ENCODE data around the gene LRRC70. TPM values are rescaled to one million over a fixed set of nuclear protein-coding genes. Genes with fewer than 3 reads are reported as not detected.
A peak's percentile ranks its signal among the peaks of the same experiment; 100 is the strongest.
"Not testable (repeated sequence)": the region's sequence is repeated elsewhere in the genome, so short reads cannot be mapped to it uniquely, and the experiment has no call there.

The LRRC70 gene
- total and polyA plus RNA-seq, 3 experiments from 2014 or later = 0.13 to 1.1 (median 0.60) TPM

DNA sequence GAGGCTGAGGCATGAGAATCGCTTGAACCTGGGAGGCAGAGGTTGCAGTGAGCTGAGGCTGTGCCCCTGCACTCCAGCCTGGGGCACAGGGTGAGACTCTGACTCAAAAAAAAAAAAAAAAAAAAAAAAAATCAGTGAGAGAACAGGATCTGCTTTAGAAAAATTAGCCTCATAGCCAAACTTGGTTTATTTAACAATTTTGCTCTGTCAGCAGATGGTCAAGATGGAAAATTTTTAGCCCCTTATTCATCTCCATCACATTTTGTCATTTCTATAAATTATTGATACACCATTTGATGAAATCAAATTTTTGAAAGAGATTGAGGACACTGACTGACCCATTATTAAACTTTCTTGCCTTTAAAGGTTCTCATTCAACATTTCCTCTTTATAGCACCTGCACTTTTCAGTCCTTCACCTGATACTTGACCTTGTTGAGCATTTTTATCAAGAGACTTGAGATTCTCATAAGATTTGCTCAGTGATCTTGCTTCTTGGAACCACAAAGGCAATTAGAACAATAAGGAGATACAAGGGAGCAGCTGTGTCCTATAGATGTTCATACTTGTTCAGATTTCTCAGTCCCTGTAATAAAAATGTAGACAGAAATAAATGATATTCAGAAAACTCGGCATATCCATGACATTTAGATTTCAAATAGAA lies 38.1 kb downstream of the LRRC70 start:
- Histone ChIP-seq H3K27ac (ENCODE audit: low read depth, low read length) (no peak overlapping the region), H3K4me3 (ENCODE audit: low read length) (no peak overlapping the region), H3K4me1 (ENCODE audit: insufficient read depth, low read length) (no peaks in the 10 kb centered on the region), H3K27me3 (ENCODE audit: insufficient read depth, low read length, poor library complexity, severe bottlenecking) (no peaks in the 10 kb centered on the region), H3K36me3 (ENCODE audit: insufficient read depth, low read length) (no peaks in the 10 kb centered on the region), H3K9me3 (ENCODE audit: low read length) (no peaks in the 10 kb centered on the region)
- Mint-ChIP-seq H3K27ac (no peak overlapping the region), H3K9me3 (no peaks in the 10 kb centered on the region), H3K36me3 (peaks cover 7 to 21% (median 13%) of the 10 kb centered on the region in 3 donors), H3K4me1 (no peaks in the 10 kb centered on the region), H3K4me3 (no peak overlapping the region), H3K27me3 (no peaks in the 10 kb centered on the region)
- ChIA-PET CTCF (no interaction called here), POLR2A (no interaction called here)
- no peak for DNase-seq

DNA sequence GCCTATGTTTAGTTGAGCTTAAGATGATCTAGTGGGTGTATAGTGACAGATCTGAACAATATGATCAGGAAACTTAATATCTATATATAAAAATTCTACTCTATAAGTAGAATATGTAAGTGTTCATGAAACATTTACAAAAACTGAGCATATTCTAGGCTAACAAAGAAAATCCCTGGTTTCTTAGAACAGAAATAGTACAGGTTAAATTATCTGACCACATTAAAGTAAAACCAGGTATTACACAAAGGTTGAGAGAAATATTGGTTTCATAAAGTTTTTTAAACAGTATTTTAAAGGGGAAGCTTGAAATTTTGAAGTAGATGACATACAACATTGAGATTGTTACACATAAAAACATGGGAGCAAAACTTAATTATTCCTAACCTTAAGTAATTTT lies 39.3 kb downstream of the LRRC70 start:
- Mint-ChIP-seq H3K4me3 (no peak overlapping the region), H3K4me1 (no peaks in the 10 kb centered on the region), H3K9me3 (no peaks in the 10 kb centered on the region), H3K27me3 (no peaks in the 10 kb centered on the region), H3K27ac (no peak overlapping the region), H3K36me3 (peaks cover 2 to 17% (median 10%) of the 10 kb centered on the region in 3 donors)
- ChIA-PET CTCF (no interaction called here), POLR2A (no interaction called here)
- H3K27me3 ChIP-seq (ENCODE audit: insufficient read depth, low read length, poor library complexity, severe bottlenecking) = no peaks in the 10 kb centered on the region
- DNase-seq = no peak
- no peaks in the 10 kb centered on the region for H3K4me1 ChIP-seq (ENCODE audit: insufficient read depth, low read length)
- no peak overlapping the region for H3K27ac ChIP-seq (ENCODE audit: low read depth, low read length)
- H3K4me3 ChIP-seq (ENCODE audit: low read length) = no peak overlapping the region
- no peaks in the 10 kb centered on the region for H3K36me3 ChIP-seq (ENCODE audit: insufficient read depth, low read length)
- no peaks in the 10 kb centered on the region for H3K9me3 ChIP-seq (ENCODE audit: low read length)

DNA sequence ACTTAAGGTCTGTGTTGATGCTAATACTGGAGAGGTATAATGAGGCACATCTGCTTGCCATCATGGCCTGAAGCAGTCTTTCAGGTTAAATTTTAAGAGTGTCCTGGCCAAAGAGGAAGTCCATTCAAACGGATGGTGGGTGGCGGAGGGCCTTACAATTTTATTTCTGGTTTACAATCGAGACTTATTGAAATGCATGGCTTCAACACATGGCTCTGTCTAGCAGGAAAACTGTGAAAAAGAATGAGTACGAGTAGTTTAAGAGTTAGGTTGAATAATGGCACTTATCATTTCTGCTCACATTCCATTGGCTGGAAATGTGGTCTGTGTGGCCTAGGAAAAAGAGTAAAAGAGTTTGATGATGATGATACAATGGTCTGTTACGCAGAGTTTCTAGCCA lies 42.1 kb downstream of the LRRC70 start:
- Mint-ChIP-seq H3K4me1 (no peaks in the 10 kb centered on the region), H3K27me3 (no peaks in the 10 kb centered on the region)

GRCh38 chr5:62621280-62621679 lies 42.7 kb downstream of the LRRC70 start:
- Histone ChIP-seq H3K4me3 (ENCODE audit: low read length) (no peak overlapping the region), H3K36me3 (ENCODE audit: insufficient read depth, low read length) (no peaks in the 10 kb centered on the region), H3K9me3 (ENCODE audit: low read length) (no peaks in the 10 kb centered on the region), H3K27ac (ENCODE audit: low read depth, low read length) (no peak overlapping the region), H3K4me1 (ENCODE audit: insufficient read depth, low read length) (no peaks in the 10 kb centered on the region), H3K27me3 (ENCODE audit: insufficient read depth, low read length, poor library complexity, severe bottlenecking) (no peaks in the 10 kb centered on the region)
- Mint-ChIP-seq H3K27me3 (no peaks in the 10 kb centered on the region), H3K27ac (peak overlapping the region in 1 of 8 donors; percentile 5), H3K36me3 (peaks cover 2 to 9% (median 4%) of the 10 kb centered on the region in 3 donors), H3K9me3 (no peaks in the 10 kb centered on the region), H3K4me3 (no peak overlapping the region), H3K4me1 (no peaks in the 10 kb centered on the region)
- POLR2A ChIA-PET = no interaction called here
- CTCF ChIA-PET = no interaction called here
- DNase-seq = no peak

More for the DNA sequence above, 42.1 kb downstream of the LRRC70 start:
- no peak for DNase-seq
- H3K36me3 ChIP-seq (ENCODE audit: insufficient read depth, low read length) = no peaks in the 10 kb centered on the region
- H3K36me3 Mint-ChIP-seq = peaks cover 2 to 8% (median 4%) of the 10 kb centered on the region in 3 donors
- ChIA-PET CTCF (no interaction called here), POLR2A (no interaction called here)
- no peak overlapping the region for H3K4me3 ChIP-seq (ENCODE audit: low read length)
- H3K4me1 ChIP-seq (ENCODE audit: insufficient read depth, low read length) = no peaks in the 10 kb centered on the region
- H3K27ac ChIP-seq (ENCODE audit: low read depth, low read length) = no peak overlapping the region
- no peaks in the 10 kb centered on the region for H3K27me3 ChIP-seq (ENCODE audit: insufficient read depth, low read length, poor library complexity, severe bottlenecking)
- H3K9me3 ChIP-seq (ENCODE audit: low read length) = no peaks in the 10 kb centered on the region
- no peaks in the 10 kb centered on the region for H3K9me3 Mint-ChIP-seq
- no peak overlapping the region for H3K4me3 Mint-ChIP-seq
- peak overlapping the region in 1 of 8 donors; percentile 24 for H3K27ac Mint-ChIP-seq

- H3K4me1 ChIP-seq (ENCODE audit: insufficient read depth, low read length) = no peaks in the 10 kb centered on the region
- H3K36me3 ChIP-seq (ENCODE audit: insufficient read depth, low read length) = peaks cover 3% of the 10 kb centered on the region
- no peak for DNase-seq
- H3K27me3 ChIP-seq (ENCODE audit: insufficient read depth, low read length, poor library complexity, severe bottlenecking) = no peaks in the 10 kb centered on the region
- H3K4me3 Mint-ChIP-seq = no peak overlapping the region
- H3K4me1 Mint-ChIP-seq = no peaks in the 10 kb centered on the region
- ChIA-PET POLR2A (no interaction called here), CTCF (no interaction called here)
- H3K9me3 ChIP-seq (ENCODE audit: low read length) = no peaks in the 10 kb centered on the region
- no peak overlapping the region for H3K4me3 ChIP-seq (ENCODE audit: low read length)
- H3K27ac Mint-ChIP-seq = peak overlapping the region in 1 of 8 donors; percentile 77
- H3K9me3 Mint-ChIP-seq = no peaks in the 10 kb centered on the region
- peaks cover 0 to 26% (median 4%) of the 10 kb centered on the region in 3 donors for H3K36me3 Mint-ChIP-seq
- H3K27me3 Mint-ChIP-seq = no peaks in the 10 kb centered on the region
- H3K27ac ChIP-seq (ENCODE audit: low read depth, low read length) = no peak overlapping the region
These were observed 44.7 kb downstream of the LRRC70 start for GRCh38 chr5:62623271-62623670.

DNA sequence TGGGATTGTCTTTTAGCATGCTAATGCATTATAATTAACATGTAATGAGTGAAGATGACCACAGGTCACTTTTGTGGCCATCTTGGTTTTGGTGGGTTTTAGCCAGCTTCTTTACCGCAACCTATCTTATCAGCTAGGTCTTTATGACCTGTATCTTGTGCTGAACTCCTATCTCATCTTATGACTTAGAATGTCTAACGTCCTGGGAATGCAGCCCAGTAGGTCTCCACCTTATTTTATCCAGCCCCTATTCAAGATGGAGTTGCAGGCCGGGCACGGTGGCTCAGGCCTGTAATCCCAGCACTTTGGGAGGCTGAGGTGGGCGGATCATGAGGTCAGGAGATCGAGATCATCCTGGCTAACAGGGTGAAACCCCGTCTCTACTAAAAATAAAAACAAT lies 45.8 kb downstream of the LRRC70 start:
- H3K4me3 ChIP-seq (ENCODE audit: low read length); H3K9me3 Mint-ChIP-seq; H3K36me3 ChIP-seq (ENCODE audit: insufficient read depth, low read length); H3K4me1 Mint-ChIP-seq; H3K27me3 Mint-ChIP-seq; H3K4me3 Mint-ChIP-seq; POLR2A ChIA-PET; H3K27me3 ChIP-seq (ENCODE audit: insufficient read depth, low read length, poor library complexity, severe bottlenecking); H3K9me3 ChIP-seq (ENCODE audit: low read length); CTCF ChIA-PET; H3K4me1 ChIP-seq (ENCODE audit: insufficient read depth, low read length); H3K27ac ChIP-seq (ENCODE audit: low read depth, low read length); DNase-seq: not testable (repeated sequence)
- H3K36me3 Mint-ChIP-seq = peaks cover 0 to 36% (median 9%) of the 10 kb centered on the region in 3 donors
- H3K27ac Mint-ChIP-seq = peak overlapping the region in 1 of 8 donors; percentile 15

GRCh38 chr5:62626534-62626933 lies 47.9 kb downstream of the LRRC70 start:
- H3K9me3 ChIP-seq (ENCODE audit: low read length) = no peaks in the 10 kb centered on the region
- POLR2A ChIA-PET = no interaction called here
- peak overlapping the region in 3 of 8 donors; percentile 10 to 73 (median 40) for H3K27ac Mint-ChIP-seq
- H3K27ac ChIP-seq (ENCODE audit: low read depth, low read length) = no peak overlapping the region
- no peaks in the 10 kb centered on the region for H3K27me3 Mint-ChIP-seq
- no peak overlapping the region for H3K4me3 Mint-ChIP-seq
- DNase-seq = no peak
- no peaks in the 10 kb centered on the region for H3K4me1 Mint-ChIP-seq
- CTCF ChIA-PET = no interaction called here
- H3K36me3 Mint-ChIP-seq = peaks cover 0 to 41% (median 12%) of the 10 kb centered on the region in 3 donors
- no peaks in the 10 kb centered on the region for H3K4me1 ChIP-seq (ENCODE audit: insufficient read depth, low read length)
- no peaks in the 10 kb centered on the region for H3K27me3 ChIP-seq (ENCODE audit: insufficient read depth, low read length, poor library complexity, severe bottlenecking)
- peaks cover 3% of the 10 kb centered on the region for H3K36me3 ChIP-seq (ENCODE audit: insufficient read depth, low read length)
- H3K9me3 Mint-ChIP-seq = no peaks in the 10 kb centered on the region
- no peak overlapping the region for H3K4me3 ChIP-seq (ENCODE audit: low read length)

GRCh38 chr5:62627121-62627520 lies 48.5 kb downstream of the LRRC70 start:
- Histone ChIP-seq H3K27ac (ENCODE audit: low read depth, low read length) (no peak overlapping the region), H3K4me1 (ENCODE audit: insufficient read depth, low read length) (no peaks in the 10 kb centered on the region), H3K27me3 (ENCODE audit: insufficient read depth, low read length, poor library complexity, severe bottlenecking) (no peaks in the 10 kb centered on the region), H3K9me3 (ENCODE audit: low read length) (no peaks in the 10 kb centered on the region), H3K36me3 (ENCODE audit: insufficient read depth, low read length) (peaks cover 3% of the 10 kb centered on the region), H3K4me3 (ENCODE audit: low read length) (no peak overlapping the region)
- DNase-seq = no peak
- ChIA-PET CTCF (no interaction called here), POLR2A (no interaction called here)
- H3K9me3 Mint-ChIP-seq = no peaks in the 10 kb centered on the region
- no peaks in the 10 kb centered on the region for H3K27me3 Mint-ChIP-seq
- peaks cover 0 to 43% (median 12%) of the 10 kb centered on the region in 3 donors for H3K36me3 Mint-ChIP-seq
- peak overlapping the region in 1 of 8 donors; percentile 73 for H3K27ac Mint-ChIP-seq
- no peak overlapping the region for H3K4me3 Mint-ChIP-seq
- H3K4me1 Mint-ChIP-seq = no peaks in the 10 kb centered on the region

Data from CD8-positive, alpha-beta memory T cell (primary cell).